ENCODE data around the gene SLC16A10.
A peak's percentile ranks its signal among the peaks of the same experiment; 100 is the strongest.
"Not testable (repeated sequence)": the region's sequence is repeated elsewhere in the genome, so short reads cannot be mapped to it uniquely, and the experiment has no call there.

The SLC16A10 gene

DNA sequence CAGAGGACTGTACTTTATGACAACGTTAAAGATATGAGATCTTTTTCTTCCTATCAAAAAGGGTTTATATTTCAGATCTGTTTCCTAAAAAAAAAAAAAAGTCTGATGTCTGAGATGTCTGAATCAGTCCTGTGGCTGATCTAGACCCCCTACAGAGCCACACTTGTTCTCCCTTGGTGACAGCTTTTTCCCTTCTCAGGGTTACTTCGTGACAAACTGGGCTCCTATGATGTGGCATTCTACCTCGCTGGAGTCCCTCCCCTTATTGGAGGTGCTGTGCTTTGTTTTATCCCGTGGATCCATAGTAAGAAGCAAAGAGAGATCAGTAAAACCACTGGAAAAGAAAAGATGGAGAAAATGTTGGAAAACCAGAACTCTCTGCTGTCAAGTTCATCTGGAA, 134.5 kb downstream of the SLC16A10 start:
- no peak for DNase-seq

DNA sequence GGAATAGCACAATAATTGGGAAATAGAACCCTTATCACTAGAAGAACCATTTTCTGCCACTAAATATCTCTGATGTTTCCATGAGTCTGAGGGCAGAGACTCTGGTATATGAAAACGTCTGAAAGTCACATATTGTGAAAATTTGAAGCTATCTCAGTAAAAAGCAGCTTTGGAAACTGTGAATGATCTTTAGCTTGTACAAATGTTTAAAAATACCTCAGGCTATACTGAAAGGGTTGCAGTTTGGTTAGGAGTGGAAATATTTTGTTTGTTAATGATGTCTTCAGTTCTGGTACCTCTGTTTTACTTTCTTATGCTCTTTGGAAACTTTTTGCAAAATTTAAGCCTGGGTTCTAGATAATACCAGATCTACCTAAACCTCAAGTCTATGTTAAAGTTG, 135.0 kb downstream of the SLC16A10 start:
- DNase-seq = no peak

GRCh38 chr6:111228094-111228493, 140.8 kb downstream of the SLC16A10 start:
- DNase-seq = no peak

DNA sequence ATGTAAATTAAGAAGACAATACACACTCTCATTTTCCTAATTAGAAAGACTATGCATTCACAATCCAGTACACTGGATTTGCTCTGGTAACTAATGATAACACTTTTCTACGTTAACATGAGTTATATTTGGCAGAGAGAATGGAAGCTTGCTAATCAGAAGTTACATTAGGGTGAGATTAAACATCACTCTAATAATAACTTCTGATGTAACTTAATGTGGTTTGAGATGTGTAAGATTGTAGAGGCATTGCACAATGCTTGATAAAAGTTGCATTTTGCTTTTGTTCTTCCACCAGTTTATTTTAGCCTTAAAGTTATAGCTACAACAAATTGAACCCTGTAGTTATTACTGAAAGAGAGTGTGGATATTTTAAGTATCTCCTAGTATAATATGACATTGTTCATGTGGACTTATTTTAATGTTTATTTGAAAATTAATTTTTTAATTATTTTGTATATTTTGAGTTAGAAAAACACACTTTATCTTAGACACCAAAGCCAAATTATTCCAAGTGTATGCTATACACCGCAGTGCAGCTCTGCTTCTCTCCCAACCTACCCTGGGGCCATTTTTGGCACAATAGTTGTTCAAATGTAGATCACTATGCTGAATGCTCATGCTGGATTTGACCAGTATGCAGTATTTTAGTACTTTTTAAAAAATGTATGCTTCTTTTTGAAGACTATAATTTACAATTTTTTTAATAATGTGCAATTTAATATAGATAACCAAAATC, 143.2 kb downstream of the SLC16A10 start:
- DNase-seq = no peak

DNA sequence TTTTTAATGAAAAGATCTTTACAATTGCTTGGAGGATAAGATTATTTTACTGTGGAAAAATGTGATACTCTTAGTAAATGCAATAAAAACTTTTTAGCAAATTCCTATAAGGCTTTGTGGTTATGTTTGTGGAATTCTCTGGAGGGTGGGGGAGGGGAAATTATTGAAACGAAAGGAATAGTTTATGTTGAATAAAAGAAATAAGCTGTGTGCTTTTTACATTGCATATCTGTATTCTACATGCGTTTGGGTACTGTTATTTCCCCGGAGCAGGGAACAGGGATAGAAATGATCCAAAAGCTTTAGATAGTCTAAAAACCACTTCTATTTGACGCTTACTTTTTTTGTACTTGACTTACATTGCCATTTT, 143.8 kb downstream of the SLC16A10 start:
- no peak for DNase-seq

GRCh38 chr6:111237852-111238251, 150.5 kb downstream of the SLC16A10 start:
- no peak for DNase-seq

DNA sequence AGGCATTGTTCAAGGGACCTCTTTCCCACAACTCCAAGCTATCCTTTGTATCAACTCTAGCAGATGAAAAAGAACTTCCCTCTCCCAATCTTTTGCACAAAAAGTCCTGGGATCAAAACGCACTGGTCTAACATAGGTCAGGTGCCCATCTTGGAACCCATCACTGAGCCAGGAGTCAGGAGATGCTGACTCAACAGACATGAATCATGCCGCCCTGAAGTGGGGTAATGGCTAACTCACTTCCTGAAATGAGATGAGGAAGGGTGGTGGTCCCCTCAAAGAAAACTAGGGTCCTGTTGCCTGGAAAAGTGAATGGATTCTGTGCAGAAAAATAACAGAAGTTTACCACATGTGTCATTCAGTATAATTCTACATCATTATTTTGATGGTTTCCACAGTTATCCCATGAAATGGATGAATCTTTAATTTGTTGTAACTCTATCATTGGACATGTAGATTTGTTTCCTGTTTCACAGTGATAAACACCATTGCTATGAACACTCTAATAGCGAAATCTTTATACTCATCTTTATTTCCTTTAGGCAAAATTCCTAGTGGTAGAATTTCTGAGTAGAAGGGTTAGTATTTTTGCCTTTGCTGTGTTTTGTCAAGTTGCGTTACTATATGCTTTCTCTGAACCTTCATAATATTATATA, 151.3 kb downstream of the SLC16A10 start:
- no peak for DNase-seq

GRCh38 chr6:111239461-111239860, 152.2 kb downstream of the SLC16A10 start:
- DNase-seq = no peak

DNA sequence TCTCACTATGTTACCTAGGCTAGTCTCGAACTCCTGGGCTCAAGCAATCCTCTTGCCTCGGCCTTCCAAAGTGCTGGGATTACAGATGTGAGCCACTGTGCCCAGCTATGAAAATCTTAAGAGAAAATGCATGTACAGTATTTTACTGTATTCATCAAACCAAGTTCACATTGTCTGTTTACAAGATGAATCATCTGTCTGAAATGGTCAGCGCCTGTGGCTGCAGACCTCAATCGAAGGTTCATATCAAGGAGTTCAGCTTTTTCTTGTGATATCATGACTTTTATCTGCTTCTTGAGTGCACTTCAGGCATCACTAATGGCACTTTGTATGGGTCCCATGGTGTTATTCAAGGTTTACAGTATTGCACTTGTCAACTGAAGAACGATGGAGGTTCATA, 155.1 kb downstream of the SLC16A10 start:
- no peak for DNase-seq

- DNase-seq = no peak
These were observed 155.8 kb downstream of the SLC16A10 start for GRCh38 chr6:111243095-111243494.

DNA sequence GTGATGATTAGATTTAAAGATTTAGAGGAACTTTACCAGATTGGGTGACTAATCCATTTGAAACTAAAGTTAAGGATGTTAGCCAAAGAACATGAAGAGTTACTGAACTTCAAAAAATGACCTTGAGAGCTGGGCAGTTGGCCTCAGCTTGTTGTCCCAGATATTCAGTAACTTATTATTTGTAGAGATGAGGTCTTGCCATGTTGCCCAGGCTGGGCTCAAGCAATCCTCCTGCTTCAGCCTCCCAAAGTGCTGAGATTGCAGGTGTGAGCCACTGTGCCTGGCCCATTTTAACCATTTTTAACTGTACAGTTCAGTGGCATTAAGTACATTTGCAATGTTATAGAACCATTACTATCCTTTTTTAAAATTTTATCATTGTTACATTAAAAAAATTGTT, 161.5 kb downstream of the SLC16A10 start:
- no peak for DNase-seq

- no peak for DNase-seq
These were observed 163.6 kb downstream of the SLC16A10 start for GRCh38 chr6:111250791-111251354.

DNA sequence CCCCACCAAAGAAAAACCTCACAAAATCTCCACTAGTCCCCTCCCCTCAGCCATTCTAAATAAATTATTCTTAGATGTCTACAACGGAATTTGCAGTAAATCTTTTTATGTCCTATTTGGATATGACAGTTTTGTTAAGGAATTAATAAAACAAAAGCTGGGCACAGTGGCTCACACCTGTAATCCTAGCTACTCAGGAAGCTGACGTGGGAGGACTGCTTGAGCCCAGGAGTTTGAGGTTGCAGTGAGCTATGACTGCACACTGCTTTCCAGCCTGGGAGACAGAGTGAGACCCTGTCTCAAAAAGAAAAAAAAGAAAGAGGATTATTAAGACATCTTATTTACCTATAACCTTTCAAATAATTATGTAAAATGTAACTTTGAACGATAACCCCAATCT, 165.4 kb downstream of the SLC16A10 start:
- no peak for DNase-seq

DNA sequence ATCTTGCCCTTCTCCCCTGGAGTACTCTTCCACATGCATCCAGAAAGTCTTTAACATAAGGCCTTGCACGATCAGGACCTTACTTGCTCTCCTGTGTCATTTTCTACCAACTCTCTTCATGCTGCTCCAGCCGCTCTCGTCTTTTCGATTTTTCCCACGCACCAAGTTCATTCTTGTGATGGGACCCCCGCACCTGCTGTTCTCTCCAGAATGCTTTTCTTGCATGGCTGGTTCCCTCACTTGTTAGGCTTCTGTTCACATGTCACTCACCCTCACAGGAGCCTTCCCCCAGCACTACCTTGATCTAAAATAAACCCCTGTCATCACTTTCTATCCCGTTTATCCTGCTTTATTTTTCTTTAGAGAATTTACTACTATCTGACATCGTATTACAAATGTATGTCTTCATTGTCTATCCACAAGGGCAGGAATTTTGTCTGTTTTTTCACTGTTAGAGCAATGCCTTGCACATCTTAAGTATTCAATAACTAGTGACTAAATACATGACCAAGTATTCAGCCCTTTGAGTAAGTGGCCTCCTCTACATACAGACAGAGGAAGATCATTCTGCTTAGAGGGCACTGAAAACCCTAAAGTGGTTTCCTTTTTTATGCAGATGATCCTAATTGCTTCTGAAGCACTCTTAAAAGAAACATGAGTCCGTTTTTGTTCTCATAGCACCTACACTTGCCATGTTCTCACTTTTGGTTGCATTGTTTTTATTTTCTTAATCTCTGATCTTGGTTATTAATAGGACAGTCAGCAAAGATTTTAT, 166.9 kb downstream of the SLC16A10 start:
- no peak for DNase-seq

DNA sequence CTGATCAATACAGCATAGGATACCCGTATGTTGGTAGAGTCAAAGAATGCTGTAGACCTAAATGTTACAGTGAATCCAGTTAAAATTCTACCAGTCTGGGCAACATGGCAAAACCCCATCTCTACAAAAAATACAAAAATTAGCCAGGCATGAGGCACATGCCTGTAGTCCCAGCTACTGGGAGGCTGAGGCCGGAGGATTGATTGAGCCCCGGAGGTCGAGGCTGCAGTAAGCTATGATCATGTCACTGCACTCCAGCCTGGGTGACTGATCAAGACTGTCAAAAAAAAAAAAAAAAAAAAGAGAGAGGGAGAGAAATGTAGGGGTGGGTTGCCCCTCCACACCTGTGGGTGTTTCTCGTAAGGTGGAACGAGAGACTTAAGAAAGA, 167.5 kb downstream of the SLC16A10 start:
- no peak for DNase-seq

- DNase-seq = not testable (repeated sequence)
These were observed 168.5 kb downstream of the SLC16A10 start for GRCh38 chr6:111255838-111256237.

- no peak for DNase-seq
These were observed 169.3 kb downstream of the SLC16A10 start for GRCh38 chr6:111256646-111257045.

GRCh38 chr6:111258010-111258409, 170.7 kb downstream of the SLC16A10 start:
- DNase-seq = no peak

GRCh38 chr6:111258615-111259088, 171.3 kb downstream of the SLC16A10 start:
- DNase-seq = no peak

- DNase-seq = peak; percentile 99
These were observed 172.0 kb downstream of the SLC16A10 start for GRCh38 chr6:111259089-111259831.

- no peak for DNase-seq
These were observed 173.4 kb downstream of the SLC16A10 start for GRCh38 chr6:111260570-111261298.

DNA sequence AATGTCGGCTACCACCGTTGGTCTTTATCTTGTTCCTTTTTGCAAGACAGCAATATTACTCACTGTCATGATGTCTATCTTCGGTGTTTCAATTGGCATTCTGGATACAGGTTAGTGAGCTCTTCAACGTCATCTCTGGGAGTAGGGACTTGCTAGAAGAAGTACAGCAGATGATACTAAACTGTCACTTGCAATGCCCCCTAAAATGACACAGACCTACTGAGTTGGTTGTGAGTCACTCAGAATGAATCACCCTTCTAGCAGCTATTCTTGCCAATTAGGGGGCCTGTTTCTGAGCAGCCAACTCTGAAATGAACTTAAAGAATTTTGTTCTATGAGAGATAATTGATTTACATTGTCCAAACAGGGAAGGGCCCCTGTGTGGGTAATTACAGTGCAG, 176.5 kb downstream of the SLC16A10 start:
- DNase-seq = no peak

Data from CD4-positive, alpha-beta T cell treated with Interleukin-17A for 4 hours (primary cell).